ENCODE measurements around the gene CDSN. TPM values are rescaled to one million over a fixed set of nuclear protein-coding genes. Genes with fewer than 3 reads are reported as not detected.
"Not testable (repeated sequence)": the region's sequence is repeated elsewhere in the genome, so short reads cannot be mapped to it uniquely, and the experiment has no call there.

The CDSN gene, protein sequence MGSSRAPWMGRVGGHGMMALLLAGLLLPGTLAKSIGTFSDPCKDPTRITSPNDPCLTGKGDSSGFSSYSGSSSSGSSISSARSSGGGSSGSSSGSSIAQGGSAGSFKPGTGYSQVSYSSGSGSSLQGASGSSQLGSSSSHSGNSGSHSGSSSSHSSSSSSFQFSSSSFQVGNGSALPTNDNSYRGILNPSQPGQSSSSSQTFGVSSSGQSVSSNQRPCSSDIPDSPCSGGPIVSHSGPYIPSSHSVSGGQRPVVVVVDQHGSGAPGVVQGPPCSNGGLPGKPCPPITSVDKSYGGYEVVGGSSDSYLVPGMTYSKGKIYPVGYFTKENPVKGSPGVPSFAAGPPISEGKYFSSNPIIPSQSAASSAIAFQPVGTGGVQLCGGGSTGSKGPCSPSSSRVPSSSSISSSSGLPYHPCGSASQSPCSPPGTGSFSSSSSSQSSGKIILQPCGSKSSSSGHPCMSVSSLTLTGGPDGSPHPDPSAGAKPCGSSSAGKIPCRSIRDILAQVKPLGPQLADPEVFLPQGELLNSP
- total RNA-seq (not detected), total RNA-seq (0 reads per million in 2 donors)

DNA sequence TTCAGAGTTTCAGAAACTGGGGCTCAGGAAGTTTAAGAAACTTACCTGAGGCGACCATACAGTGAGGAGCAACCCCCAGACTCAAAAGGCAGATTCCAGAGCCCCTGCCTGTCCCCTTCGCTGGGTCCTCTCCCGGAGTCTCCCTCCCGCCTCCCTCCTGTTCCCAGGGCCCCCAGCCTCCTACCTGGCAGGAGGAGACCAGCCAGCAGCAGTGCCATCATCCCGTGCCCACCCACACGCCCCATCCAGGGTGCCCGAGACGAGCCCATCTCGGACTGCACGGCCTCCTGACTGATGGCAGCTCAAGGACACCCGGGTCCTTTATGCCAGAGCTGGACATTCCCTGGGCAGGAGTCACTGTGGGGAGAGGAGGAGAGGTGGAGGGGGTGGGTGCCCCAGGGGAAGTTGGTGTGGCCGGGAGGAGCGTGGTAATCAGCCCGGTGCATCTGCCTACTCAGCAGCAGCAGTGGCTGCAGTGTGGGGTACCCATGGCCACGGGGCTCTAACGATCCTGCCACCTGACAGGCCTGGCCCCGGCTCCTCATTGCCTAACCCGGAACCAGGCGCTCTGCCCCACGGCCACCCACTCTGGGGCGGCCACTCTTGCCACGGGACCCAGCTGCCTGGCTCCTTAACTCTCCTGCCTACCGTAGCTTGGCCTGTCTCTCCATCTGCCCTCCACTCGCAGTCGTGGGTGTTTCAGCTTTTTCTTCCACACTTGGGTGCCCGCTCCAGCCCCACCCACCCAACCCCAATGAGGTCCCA lies at the start of gene CDSN:
CDSN (minus strand) TSS at position 296 of the 765 bp plus-strand sequence; CDS start at position 269, 27 bp downstream.
- no peak for ATAC-seq

DNA sequence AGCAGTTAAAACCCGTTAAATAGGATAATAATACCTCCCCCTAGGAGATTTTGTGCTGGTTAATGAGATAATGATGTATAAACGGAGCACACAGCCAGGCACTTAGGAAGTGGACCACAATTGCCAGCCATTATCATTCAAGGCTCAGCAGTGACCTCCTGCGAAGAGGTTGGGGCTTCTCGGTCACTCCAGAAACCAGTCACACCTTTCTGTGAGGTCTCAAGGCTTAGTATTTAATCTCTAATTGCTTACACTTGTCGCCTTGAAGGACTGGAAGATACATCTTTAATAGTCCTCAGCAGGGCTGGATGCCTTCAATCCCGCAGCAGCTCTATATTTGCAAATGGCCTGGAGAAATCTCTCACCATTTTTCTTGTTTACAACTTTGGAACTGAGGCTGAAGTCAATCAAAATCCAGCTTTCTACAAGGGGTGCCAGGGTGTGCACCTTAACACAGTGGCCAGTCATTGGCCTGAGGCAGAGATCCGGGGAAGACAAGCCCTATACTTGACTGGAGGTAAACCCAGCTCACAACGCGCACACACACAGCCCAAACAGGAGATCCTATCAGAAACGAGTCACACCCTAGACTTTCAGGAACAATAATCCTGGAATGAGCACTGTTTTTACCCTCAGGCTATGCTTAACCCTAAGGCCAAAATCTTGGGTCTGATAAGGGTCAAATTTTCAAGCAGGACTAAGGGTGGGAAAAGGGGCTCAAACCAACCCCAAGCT lies 49.0 kb upstream of the CDSN start:
- peaks cover 6% of the 10 kb centered on the region for H3K4me1 Mint-ChIP-seq
- no peaks in the 10 kb centered on the region for H3K9me3 ChIP-seq (ENCODE audit: control insufficient read depth, low read length, poor library complexity, severe bottlenecking)
- no peaks in the 10 kb centered on the region for H3K36me3 Mint-ChIP-seq (ENCODE audit: low read depth)
- ATAC-seq, result no peak
- H3K27ac Mint-ChIP-seq, result no peak overlapping the region
- no peak overlapping the region for H3K4me3 Mint-ChIP-seq
- no peak for DNase-seq
- H3K27me3 Mint-ChIP-seq, result no peaks in the 10 kb centered on the region

More for the DNA sequence above, at the start of gene CDSN:
- no peak within 1 kb of the TSS for H3K27ac Mint-ChIP-seq
- no peaks in the 10 kb centered on the region for H3K9me3 ChIP-seq (ENCODE audit: control insufficient read depth, low read length, poor library complexity, severe bottlenecking)
- H3K4me1 Mint-ChIP-seq, result peaks cover 9% of the 10 kb centered on the region
- no peak for DNase-seq
- H3K4me3 Mint-ChIP-seq, result no peak within 1 kb of the TSS
- H3K36me3 Mint-ChIP-seq (ENCODE audit: low read depth), result peaks cover 8% of the 10 kb centered on the region
- H3K27me3 Mint-ChIP-seq, result peaks cover 40% of the 10 kb centered on the region

- no peaks in the 10 kb centered on the region for H3K36me3 Mint-ChIP-seq (ENCODE audit: low read depth)
- no peaks in the 10 kb centered on the region for H3K9me3 ChIP-seq (ENCODE audit: control insufficient read depth, low read length, poor library complexity, severe bottlenecking)
- peaks cover 6% of the 10 kb centered on the region for H3K4me1 Mint-ChIP-seq
- no peak for DNase-seq
- ATAC-seq, result no peak
- no peaks in the 10 kb centered on the region for H3K27me3 Mint-ChIP-seq
- no peak overlapping the region for H3K4me3 Mint-ChIP-seq
- H3K27ac Mint-ChIP-seq, result no peak overlapping the region
Observed at GRCh38 chr6:31168606-31169005, 48.4 kb upstream of the CDSN start.

GRCh38 chr6:31165986-31166385 lies 45.7 kb upstream of the CDSN start:
- peaks cover 8% of the 10 kb centered on the region for H3K4me1 Mint-ChIP-seq
- DNase-seq (no peak), ATAC-seq (no peak)
- no peak overlapping the region for H3K27ac Mint-ChIP-seq
- no peaks in the 10 kb centered on the region for H3K9me3 ChIP-seq (ENCODE audit: control insufficient read depth, low read length, poor library complexity, severe bottlenecking)
- no peaks in the 10 kb centered on the region for H3K36me3 Mint-ChIP-seq (ENCODE audit: low read depth)
- H3K27me3 Mint-ChIP-seq, result no peaks in the 10 kb centered on the region
- H3K4me3 Mint-ChIP-seq, result no peak overlapping the region

DNA sequence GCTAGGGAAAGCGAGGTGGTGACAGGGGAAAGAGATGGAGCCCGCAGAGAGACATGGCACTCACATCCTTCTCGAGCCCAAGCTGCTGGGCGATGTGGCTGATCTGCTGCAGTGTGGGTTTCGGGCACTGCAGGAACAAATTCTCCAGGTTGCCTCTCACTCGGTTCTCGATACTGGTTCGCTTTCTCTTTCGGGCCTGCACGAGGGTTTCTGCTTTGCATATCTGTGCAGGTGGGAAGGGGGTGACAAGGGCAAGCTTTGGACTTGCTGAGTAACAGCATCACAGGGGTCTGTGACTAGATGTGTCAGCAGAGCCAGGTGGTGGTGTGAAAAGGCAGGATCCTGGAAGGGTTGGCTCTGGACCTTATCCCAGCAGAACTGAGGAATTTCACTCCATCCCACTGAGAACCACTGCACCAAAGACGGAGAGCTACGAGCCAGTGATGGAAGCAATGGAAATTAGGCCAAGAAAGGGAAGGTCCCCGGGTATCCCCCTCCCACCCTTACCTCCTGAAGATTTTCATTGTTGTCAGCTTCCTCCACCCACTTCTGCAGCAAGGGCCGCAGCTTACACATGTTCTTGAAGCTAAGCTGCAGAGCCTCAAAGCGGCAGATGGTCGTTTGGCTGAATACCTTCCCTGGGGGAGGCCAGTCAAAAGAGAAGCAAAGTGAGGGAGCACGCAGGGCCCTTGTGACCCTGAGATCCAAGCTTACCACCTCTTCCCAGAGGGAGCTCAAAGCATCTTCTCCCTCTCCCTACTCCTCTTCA lies 45.0 kb upstream of the CDSN start:
- H3K4me3 Mint-ChIP-seq; ATAC-seq; H3K9me3 ChIP-seq (ENCODE audit: control insufficient read depth, low read length, poor library complexity, severe bottlenecking); H3K27ac Mint-ChIP-seq; DNase-seq; H3K27me3 Mint-ChIP-seq; H3K4me1 Mint-ChIP-seq; H3K36me3 Mint-ChIP-seq (ENCODE audit: low read depth): not testable (repeated sequence)

GRCh38 chr6:31164475-31165063 lies 44.3 kb upstream of the CDSN start:
- H3K27me3 Mint-ChIP-seq; H3K4me3 Mint-ChIP-seq; ATAC-seq; H3K9me3 ChIP-seq (ENCODE audit: control insufficient read depth, low read length, poor library complexity, severe bottlenecking); DNase-seq; H3K36me3 Mint-ChIP-seq (ENCODE audit: low read depth); H3K27ac Mint-ChIP-seq: not testable (repeated sequence)
- H3K4me1 Mint-ChIP-seq, result peaks cover 12% of the 10 kb centered on the region

- Mint-ChIP-seq H3K36me3 (ENCODE audit: low read depth) (no peaks in the 10 kb centered on the region), H3K27ac (no peak overlapping the region), H3K27me3 (no peaks in the 10 kb centered on the region), H3K4me1 (peaks cover 18% of the 10 kb centered on the region), H3K4me3 (no peak overlapping the region)
- DNase-seq (no peak), ATAC-seq (no peak)
- H3K9me3 ChIP-seq (ENCODE audit: control insufficient read depth, low read length, poor library complexity, severe bottlenecking), result no peaks in the 10 kb centered on the region
Observed at GRCh38 chr6:31163922-31164321, 43.7 kb upstream of the CDSN start.

- Mint-ChIP-seq H3K27me3 (no peaks in the 10 kb centered on the region), H3K27ac (peak overlapping the region; percentile 24), H3K4me3 (no peak overlapping the region), H3K4me1 (peaks cover 23% of the 10 kb centered on the region), H3K36me3 (ENCODE audit: low read depth) (peaks cover 3% of the 10 kb centered on the region)
- DNase-seq (no peak), ATAC-seq (no peak)
- no peaks in the 10 kb centered on the region for H3K9me3 ChIP-seq (ENCODE audit: control insufficient read depth, low read length, poor library complexity, severe bottlenecking)
Observed at GRCh38 chr6:31162463-31163165, 42.4 kb upstream of the CDSN start.

DNA sequence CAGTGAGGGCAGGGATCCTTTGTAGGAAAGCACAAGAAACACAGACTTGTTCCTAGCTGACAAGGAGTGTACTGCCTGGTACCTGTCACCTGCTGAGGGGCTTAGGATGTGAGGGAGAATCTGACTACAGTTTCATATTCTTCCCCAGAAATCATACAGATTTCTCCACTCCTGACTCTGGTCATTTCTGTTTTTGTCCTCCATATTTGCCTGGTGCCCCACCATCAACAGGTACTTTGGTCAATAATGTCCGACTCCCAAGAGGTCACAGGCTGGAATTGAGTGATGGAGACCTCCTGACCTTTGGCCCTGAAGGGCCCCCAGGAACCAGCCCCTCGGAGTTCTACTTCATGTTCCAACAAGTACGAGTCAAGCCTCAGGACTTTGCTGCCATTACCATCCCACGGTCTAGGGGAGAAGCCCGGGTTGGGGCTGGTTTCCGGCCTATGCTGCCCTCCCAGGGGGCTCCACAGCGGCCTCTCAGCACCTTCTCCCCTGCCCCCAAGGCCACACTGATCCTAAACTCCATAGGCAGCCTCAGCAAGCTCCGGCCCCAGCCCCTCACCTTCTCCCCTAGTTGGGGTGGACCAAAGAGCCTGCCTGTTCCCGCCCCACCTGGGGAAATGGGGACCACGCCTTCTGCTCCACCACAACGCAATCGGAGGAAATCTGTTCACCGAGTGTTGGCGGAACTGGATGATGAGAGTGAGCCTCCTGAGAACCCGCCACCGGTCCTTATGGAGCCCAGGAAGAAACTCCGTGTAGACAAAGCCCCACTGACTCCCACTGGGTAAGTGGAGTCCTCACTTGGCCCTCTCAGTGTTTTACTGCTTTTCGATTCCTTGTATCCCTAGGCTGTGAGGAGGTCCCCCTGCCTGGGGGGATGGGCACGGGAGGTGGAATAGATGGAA lies 41.2 kb upstream of the CDSN start:
- H3K4me3 Mint-ChIP-seq, result no peak overlapping the region
- H3K4me1 Mint-ChIP-seq, result peaks cover 23% of the 10 kb centered on the region
- H3K27ac Mint-ChIP-seq, result peak overlapping the region; percentile 29
- peaks cover 3% of the 10 kb centered on the region for H3K36me3 Mint-ChIP-seq (ENCODE audit: low read depth)
- H3K9me3 ChIP-seq (ENCODE audit: control insufficient read depth, low read length, poor library complexity, severe bottlenecking), result no peaks in the 10 kb centered on the region
- ATAC-seq (no peak), DNase-seq (no peak)
- H3K27me3 Mint-ChIP-seq, result no peaks in the 10 kb centered on the region

GRCh38 chr6:31158863-31159855 lies 38.9 kb upstream of the CDSN start:
- ATAC-seq, result no peak
- H3K36me3 Mint-ChIP-seq (ENCODE audit: low read depth), result peaks cover 6% of the 10 kb centered on the region

More at GRCh38 chr6:31158863-31159855, 38.9 kb upstream of the CDSN start:
- Mint-ChIP-seq H3K27ac (peak overlapping the region; percentile 83), H3K4me1 (peaks cover 18% of the 10 kb centered on the region), H3K4me3 (peak overlapping the region; percentile 98), H3K27me3 (no peaks in the 10 kb centered on the region)
- DNase-seq, result peak in 2 of 3 donors; percentile 19 to 33
- no peaks in the 10 kb centered on the region for H3K9me3 ChIP-seq (ENCODE audit: control insufficient read depth, low read length, poor library complexity, severe bottlenecking)

Data from T-helper 17 cell (primary cell).